ENCODE results near the gene CADPS.

DNA sequence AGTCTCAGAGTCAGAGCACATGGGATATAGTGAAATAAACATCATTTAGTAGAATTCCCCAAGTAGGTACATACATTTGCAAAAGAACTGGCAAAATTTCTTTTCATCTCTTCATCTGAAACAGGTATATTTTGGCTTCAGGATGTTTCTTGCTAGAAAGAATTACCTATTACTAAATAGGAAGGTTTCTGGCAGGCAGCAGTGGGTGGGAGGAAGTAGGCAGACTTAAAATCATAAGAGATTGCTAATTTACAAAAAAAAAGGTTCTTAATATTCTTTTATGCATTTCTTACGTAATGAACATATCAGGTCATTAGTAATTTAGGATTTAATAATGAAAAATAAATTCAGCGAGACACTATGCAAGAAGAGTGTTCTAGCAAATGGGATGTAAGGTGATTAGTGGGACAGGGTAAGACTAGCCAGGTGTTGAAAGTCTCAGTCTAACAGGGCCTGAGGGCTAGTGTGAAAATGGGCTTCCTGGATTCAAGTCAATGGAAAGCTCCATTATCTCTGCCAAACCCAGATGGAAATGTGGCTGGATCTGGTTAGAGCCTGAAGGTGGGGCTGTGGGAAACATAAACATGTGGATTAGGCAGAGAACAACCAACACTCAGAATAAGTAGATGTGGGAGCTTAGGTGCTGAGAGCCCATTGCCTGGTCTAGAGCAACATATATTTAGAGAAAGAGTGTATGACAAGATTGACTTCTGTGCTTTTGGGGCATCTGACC is 374.5 kb downstream of the CADPS start:
- TF ChIP-seq CTCF (IDR thresholded peaks at IDR 0.05): no peak
- TF ChIP-seq, protein P1, sequence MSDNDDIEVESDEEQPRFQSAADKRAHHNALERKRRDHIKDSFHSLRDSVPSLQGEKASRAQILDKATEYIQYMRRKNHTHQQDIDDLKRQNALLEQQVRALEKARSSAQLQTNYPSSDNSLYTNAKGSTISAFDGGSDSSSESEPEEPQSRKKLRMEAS (CRISPR knock-in tag; IDR thresholded peaks at IDR 0.05): no peak
